HG03460 (cell line): ENCODE measurements around the gene CTSD.

Experiments
- ATAC-seq: cut with Tn5 transposase; IDR thresholded peaks from one replicate; pipeline ENCODE4 v1.9.1; 2021; ENCODE audit not compliant: unreplicated experiment

The CTSD gene

DNA sequence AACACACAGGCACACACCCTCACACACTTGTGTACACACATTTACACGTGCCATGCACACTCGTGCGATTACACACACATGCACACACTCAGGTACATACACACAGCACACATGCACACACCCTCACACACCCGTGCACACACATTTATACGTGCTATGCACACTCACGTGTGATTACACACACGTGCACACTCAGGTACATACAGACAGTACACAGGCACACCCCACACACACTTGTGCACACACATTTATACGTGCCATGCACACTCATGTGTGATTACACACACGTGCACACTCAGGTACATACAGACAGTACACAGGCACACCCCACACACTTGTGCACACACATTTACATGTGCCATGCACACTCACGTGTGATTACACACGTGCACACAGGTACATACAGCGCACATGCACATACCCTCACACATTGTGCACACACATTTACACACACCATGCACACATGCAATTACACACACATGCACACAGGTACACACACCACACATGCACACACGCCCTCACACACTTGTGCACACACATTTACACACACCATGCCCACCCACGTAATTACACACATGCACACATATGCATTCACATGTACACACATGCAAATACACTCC is 17.9 kb downstream of the CTSD start:
- ATAC-seq: no peak

DNA sequence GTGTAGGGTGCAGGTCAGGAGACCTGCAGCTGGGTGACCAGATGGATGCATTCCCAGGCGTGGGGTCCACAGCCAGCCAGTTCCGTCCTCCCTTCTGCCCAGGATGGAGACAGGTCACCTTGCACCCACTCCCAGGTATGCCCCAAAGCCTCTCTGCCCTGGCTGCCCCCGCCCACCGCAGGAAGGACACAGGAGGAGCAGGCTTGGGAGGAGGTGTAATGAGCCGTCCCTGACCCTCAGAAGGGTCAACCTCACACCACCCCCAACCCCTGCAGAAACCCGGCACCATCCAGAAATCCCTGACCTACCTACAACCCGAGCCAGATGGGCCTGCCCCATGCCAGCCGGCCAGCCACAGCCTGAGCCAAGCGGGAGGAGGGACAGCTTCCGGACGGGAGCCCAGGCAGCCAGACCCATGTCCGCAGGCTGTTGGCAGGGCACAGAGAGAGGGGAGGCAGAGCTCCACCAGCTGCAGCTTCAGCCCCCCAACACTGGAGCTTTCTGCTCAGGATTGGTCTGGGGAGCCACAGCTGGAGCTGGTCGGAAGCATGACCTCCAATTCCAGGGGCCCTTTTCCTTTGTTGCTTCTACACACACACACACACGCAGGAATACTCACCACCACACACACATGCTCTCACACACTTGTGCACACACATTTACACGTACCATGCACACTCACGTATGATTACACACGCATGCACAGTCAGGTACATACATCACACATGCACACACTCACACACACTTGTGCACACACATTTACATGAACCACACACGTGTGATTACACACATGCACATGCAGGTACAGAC is 18.6 kb downstream of the CTSD start:
- no peak for ATAC-seq

DNA sequence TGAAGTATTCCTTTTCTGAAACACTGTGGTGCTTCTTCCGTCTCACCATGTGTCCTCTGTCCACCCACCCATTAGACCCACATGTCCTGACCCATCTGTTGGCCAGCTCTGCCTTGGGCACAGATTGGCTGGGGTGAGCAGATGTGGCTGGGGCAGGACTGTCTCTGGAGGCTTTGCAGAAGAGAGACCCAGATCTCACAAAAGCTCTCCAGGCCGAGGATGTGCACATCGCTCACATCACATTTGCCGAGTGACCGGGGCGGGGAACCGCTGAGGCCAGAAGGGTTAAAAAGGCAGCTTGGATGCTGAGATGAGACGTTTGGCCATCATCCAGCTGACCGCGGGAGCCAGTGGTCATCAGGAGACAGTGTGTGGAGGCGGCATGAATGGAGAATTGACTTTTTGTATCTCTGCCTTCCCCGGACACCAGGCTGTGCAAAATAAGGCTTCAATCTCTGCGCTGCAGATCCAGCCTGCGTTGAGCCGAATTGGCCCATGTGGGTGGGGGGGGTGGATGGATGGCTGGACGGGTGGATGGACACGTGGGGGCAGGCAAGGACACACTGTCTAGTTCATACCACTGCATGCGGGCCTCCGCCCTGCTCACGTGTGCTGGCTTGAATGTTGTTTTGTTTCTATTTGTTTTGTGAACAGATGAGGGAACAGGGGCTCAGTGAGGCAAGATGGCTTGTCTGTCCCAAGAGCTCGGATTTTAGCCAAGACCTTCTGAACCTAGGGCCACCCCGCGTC is 19.4 kb downstream of the CTSD start:
- ATAC-seq: no peak

DNA sequence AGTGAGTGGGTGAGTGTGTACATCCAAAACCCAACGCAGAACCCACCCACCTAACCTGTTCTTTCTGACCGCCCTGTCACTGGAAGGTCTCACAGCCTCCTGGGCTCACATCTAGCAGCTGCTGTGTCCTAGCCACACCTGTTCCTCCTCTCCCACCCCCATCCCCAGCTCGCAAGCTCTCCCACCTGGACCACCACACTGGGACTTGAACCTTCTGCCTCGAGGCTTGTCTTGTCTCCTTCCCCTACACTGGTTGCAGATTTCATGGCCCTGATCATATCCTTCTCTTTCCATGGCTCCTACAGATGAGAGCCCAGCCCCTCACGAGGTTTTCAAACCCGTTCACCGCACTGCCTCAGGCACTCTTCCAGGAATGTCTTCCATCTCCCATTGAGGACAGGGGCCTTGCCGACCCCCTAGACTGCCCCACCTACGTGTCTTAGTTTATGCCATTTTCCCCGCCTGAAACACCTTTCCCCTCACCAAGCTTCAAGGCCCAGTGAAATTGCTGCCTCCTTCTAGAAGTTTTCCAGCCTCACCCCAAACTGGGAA is 20.1 kb downstream of the CTSD start:
- no peak for ATAC-seq

DNA sequence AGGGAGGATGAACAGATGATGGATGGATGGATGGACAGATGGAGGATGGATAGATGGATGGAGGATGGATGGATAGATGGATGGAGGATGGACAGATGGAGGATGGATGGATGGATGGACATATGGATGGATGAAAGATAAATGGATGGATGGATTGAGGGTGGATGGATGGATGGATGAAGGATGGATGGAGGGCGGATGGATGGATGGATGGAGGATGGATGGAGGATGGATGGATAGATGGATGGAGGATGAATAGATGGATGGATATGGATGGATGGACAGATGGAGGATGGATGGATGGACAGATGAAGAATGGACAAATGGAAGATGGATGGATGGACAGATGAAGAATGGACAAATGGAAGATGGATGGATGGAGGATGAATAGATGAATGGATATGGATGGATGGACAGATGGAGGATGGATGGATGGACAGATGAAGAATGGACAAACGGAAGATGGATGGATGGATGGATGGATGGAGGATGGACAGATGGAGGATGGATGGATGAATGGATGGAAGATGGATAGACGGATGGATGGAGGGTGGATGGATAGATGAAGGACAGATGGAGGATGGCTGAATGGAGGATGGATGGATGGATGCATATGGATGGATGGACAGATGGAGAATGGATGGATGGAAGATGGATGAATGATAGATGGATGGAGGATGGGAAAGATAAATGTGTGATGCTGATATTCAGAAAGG is 20.7 kb downstream of the CTSD start:
- no peak for ATAC-seq

DNA sequence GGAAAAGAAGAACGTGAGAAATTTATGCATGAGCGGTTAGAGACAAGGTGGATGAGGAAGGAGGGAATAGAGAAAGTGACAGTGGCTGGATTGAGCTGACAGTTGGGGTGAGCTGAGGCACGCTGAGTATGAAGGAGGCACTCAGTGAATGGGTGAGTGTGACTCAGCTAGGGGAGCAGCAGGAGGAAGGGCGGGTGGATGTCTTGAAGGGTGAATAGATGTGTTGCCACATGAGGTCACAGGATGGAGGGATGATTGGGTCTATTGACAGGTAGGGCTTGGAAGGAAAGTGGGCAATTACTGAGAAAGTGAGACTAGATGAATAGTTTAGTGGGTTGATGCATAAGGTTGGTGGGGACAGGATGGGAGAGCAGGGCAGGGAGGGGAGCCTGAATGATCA is 21.4 kb downstream of the CTSD start:
- no peak for ATAC-seq

DNA sequence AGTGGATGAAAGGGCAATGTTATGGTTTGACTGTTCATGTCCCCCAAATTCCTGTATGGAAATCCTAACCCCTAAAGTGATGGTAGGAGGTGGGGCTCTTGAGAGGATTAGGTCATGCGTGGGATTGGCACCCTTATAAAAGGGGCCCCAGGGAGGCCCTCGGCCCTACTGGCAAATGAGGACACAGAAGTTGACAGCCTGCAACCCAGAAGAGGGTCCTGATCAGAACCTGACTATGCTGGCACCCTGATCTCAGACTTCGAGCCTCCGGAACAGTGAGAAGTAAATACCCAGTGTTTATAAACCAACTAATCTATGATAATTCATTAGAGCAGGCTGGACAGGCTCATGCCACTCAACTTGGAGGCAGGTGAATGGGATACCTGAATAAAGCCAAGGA is 22.0 kb downstream of the CTSD start:
- ATAC-seq: no peak

DNA sequence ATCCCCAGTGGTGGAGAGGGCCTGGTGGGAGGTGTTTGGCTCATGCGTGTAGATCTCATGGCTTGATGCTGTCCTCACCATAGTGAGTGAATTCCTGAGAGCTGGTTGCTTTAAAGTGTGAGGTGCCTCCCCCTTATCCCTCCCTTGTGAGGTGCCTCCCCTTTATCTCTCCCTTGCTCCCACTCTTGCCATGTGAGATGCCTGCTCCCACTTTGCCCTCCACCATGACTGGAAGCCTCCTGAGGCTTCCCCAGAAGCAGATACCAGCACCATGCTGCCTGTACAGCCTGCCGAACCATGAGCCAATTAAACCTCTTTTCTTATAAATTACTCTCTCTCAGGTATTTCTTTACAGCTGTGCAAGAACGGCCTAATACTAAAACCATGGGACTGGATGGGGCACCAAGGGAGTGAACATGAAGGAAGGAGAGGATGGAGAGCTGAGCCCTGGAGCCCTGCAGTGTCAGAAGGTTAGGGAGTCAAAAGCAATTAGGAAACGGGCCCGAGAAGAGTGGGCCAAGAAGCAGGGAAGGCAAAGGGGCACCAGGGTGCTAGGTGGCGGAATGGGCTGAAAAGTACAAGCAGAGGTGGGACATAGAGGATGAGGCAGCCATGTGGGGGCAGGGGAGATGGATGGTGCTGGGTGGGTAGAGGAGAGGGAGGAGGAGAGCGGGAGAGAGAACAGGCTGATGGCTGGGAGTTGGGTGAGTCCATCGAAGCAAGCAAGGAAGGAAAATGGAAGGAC is 22.8 kb downstream of the CTSD start:
- ATAC-seq: no peak

DNA sequence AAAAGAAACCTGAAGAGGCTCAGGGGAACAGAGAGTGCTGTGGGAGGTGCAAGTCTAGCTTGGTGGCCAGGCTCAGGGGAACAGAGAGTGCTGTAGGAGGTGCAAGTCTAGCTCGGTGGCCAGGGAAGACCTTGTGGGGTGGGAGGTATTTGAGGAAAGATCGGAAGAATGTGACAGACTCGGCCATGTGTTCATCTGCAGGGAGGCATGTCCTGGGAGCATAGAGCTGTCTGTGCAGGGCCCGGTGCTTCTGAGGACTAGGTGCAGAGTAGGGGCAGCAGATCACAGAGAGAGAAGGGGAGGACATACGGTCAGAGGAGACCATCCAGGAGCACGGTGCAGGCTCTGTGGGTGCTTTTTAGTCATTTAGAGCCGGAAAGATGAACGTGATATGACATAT is 24.2 kb downstream of the CTSD start:
- no peak for ATAC-seq

DNA sequence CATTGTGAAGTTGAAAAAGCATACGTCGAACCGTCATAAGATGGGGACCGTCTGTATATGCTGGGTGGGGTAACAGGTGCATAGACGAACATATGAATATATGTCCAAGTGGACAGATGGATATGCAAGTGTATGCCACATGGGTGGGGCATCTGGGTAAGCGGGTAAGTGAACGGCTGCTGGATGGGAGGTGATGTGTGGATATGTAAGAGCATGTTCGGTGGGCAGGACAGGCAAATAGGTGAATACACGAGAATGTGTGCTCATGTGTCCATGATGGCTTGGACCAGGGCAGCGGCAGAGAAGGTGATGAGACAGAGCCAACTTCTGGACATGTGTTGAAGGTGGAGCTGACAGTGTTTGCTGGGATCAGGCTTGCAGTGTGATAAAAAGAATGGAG is 25.3 kb downstream of the CTSD start:
- no peak for ATAC-seq

DNA sequence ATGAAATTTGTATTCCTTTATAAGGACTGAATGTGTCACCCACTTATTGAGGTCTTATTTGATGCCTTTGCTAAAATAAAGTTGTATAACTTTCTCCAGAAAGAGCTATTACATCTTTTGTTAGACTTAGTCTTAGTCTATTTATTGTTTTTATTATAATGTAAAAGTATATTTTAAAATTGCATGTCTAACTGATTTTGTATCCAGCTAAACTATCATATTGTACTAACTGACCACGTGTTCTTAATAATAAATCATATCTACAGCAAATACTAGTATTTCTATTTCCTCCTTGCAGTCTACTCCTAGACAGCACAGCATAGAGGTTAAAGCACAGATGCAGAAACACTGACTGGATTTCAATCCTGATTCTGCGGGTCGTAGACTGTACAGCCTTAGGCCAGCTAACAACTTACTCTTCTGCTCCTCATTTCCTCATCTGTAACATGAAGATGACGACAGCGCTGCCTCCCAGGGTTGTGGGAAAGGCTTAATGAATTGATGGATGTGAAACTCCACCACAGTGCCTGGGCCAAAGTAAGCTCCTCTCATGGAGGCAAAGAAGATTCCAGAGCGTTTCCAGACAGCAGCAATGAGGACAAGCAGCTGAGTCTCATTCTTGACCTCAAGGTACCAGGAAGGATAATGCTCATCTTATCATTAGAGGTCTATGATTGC is 26.5 kb downstream of the CTSD start:
- no peak for ATAC-seq

DNA sequence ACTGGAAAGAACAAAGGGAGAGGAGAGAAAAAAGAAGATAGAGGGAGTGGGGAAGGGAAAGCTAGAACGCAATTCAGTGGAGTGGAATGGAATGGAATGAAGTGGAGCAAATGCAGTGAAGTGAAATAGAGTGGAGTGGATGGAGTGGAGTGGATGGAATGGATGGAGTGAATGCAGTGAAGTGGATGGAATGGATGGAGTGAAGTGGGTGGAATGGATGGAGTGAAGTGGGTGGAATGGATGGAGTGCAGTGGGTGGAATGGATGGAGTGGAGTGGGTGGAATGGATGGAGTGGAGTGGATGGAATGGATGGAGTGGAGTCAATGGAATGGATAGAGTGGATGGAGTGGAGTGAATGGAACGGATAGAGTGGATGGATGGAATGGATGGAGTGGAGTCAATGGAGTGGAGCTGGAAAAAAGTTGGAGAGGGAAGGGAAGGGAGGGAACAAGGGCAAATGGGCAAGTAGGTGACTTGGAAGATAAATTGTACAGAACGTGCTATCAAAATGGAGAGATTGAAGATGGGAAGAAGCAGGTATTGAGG is 27.2 kb downstream of the CTSD start:
- no peak for ATAC-seq

DNA sequence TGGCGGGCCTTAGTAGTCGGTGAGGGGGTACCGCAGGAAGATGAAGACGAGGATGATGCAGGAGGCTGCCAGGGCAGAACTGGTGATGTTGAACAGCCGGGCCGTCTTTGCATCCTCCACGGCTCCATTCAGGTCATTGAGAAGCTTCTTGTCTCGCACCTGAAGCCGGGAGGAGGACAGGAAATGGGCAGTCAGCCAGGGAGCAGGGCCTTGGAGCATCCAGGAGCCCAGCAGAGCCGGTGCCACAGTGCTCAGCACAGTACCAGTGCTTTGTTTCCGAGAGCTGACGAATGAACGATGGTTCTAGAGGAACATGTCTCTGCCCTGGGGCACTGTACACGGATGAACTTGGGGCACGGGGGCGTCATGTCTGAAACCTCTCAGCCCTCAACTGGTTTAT is 28.5 kb downstream of the CTSD start:
- no peak for ATAC-seq

DNA sequence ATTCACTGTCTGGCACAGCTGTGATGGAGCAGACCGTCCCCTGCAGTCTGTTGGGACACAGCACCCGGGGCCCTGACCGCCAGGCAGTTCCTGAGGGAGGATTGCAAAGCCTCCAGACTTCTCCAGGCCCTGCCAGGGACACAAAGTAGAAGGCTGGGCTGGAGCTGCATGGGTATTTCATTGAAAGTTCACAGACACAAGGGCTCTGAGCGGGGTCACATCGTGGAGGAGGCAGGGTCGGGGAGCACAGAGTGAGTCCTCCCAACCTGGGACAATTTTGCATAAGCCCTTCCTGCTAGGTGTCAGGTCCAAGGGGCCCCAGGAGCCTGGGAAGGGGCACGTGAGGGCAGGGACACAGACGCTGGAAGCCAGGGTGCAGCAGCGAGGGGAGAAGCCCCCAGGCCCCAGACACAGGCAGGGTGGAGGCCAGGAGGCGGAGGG is 29.1 kb downstream of the CTSD start:
- ATAC-seq: no peak

DNA sequence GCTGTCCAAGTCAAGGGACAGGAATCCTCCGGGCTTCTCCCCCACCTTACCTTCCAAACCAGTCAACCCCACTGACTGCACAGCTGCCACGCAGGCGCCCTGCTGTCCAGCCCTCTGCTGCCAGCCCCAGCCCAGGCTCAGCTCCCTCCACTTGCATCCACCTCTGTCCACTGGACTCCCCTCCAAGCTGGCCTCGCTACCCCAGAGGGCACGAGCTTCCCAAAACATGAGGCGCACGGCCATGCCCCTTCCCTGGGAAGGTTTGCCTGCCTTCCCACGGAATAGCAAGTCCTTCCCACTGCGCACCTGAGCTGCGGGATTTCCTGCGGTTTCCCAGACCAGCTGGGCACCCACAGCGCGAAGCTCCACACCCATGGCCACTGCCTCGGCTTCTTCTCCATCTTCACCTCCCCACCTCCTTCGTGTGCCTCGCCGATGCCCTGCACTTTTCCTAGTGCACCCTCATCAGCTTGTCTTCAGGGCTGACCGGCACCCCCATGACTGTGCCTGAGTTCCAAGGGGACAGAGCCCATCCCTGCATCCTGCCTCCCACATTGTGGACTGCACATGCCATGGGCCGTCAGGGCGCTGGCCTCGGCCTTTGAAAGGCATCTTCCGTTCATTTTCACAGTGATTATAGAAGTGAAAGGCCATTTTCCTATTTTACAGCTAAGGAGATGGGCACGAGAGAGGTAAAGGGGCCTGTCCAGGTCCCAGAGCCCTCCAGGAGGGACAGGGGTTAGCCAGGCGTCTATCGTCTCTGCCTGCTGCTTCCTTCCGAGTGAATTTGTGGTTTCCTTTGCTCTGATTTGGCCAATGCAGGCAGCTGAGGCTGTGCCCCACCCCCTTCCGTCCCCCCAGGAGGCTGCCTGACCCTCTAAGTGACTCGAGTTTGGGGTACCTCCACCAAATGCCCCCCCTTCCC is 29.7 kb downstream of the CTSD start:
- no peak for ATAC-seq

DNA sequence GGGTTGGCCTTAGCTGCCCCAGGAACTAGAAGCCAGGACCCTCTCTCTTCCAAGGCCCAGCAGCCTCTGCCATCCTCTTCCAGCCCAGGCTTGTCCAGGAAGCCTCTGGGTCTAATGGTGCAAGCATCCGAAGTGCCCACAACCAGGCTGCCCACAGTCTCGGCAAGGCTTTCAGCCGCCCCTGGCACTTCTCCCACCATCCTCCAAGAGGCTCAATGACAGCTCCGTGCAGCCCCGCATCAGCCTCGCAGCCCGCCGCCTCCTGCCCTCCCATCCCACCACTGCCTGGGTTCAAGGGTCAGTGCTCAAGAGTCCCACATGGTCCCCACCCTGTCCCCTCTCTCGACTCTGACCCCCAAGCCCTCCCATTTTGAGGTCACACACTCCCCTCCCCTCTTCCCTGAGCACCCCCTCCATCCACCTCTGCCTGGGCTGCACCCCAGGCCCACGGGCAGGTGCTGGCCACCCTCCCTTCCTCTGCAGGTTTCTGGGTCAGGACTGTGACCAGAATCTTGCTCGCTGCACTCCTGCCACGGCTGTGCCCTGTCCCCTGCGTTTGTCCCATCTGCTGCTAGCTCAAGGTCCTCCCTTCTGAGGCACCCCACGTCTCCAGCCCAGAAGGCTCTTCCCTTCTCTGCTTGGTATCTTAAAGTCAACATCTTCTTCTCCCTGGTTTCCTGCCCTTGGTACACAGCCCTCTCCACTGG is 30.6 kb downstream of the CTSD start:
- no peak for ATAC-seq

DNA sequence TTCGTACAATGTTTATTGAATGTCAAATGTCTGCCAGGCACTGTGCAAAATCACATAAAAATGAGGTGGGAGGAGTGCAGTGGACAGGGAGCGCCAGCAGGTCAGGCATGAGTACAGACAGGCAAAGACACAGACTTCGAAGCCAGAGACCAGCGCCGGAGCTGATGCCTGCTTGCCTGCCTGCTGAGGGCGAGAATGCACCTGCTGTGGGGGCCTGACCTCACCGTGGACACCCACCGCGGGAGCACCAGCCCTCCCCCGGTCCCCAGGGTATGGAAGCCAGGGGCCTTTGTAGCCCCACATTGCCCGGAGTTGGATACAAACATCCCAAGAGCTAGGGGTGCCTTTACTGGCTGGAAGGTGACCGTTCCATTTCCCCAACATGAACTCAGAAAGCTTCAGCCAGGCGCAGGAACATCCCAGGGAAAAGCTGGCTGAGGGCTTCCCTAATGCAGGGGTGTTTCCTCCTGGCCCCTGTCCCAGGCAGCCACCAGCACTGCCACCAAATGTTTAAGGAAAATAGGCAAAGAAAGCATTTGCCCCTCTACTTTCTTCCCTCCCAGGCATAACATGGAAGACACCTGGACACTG is 31.2 kb downstream of the CTSD start:
- ATAC-seq: no peak
